Panc1 (cell line): ENCODE data around the gene TMEM81. TPM values are rescaled to one million over a fixed set of nuclear protein-coding genes. Genes with fewer than 3 reads are reported as not detected.

Experiments used
- ATAC-seq: fragments of 200-7000 bp; cut with Tn5 transposase; 2 replicates; pipeline ENCODE4 v1.9.1; 2020; ENCODE audit warnings: mild to moderate bottlenecking, moderate library complexity
- BruUV-seq: library from RNA; stranded (reverse); fragments of 400-500 nt; replicated peaks from 2 replicates; lab custom pipeline; 2021; lab: Mats Ljungman, UMichigan
- CTCF ChIA-PET: fragments of 300-600 bp; sonication (Branson Sonifier 250); formaldehyde crosslinking; loops from one replicate; lab custom pipeline; 2022; ENCODE audit warnings: antibody characterized with exemption; lab: Charles Lee
- POLR2A ChIA-PET: fragments of 300-600 bp; sonication (Branson Sonifier 250); formaldehyde crosslinking; loops from one replicate; lab custom pipeline; 2022; ENCODE audit warnings: antibody characterized with exemption; lab: Charles Lee
- DNase-seq: peaks from one replicate; pipeline ENCODE4 v3.0.0-alpha.2; 2010; ENCODE audit warnings: low read depth, low spot score
- H3K27ac ChIP-seq: 2 replicates; pipeline ENCODE4 v1.5.1; 2011; ENCODE audit warnings: mild to moderate bottlenecking, low read length, inconsistent platforms
- H3K27me3 ChIP-seq: fragments of 200-500 bp; sonication (Bioruptor generic); 2 replicates; pipeline ENCODE4 v1.6.0; 2014; ENCODE audit warnings: low read length, inconsistent platforms; ENCODE audit not compliant: control insufficient read depth, insufficient read depth
- H3K36me3 ChIP-seq: fragments of 200-500 bp; sonication (Bioruptor generic); 2 replicates; pipeline ENCODE4 v1.5.1; 2014; ENCODE audit warnings: inconsistent platforms, mild to moderate bottlenecking, low read length, moderate library complexity; ENCODE audit not compliant: control insufficient read depth, insufficient read depth
- H3K4me1 ChIP-seq: 2 replicates; pipeline ENCODE4 v1.5.1; 2011; ENCODE audit warnings: inconsistent platforms, mild to moderate bottlenecking, low read length, moderate library complexity; ENCODE audit not compliant: control insufficient read depth, insufficient read depth
- H3K4me3 ChIP-seq, 2 experiments: 2 replicates each; pipeline ENCODE4 v1.5.1; 2011 to 2012; ENCODE audit warnings: low read depth in 2 of 2, low read length in 2 of 2, mild to moderate bottlenecking in 2 of 2, inconsistent platforms in 1 of 2, moderate library complexity in 1 of 2
- H3K9me3 ChIP-seq: fragments of 200-500 bp; sonication (Bioruptor generic); 2 replicates; pipeline ENCODE4 v1.5.1; 2014; ENCODE audit warnings: low read depth, mild to moderate bottlenecking, inconsistent platforms, low read length, moderate library complexity; ENCODE audit not compliant: control insufficient read depth, insufficient read depth
- POLR2AphosphoS5 ChIP-seq: IDR thresholded peaks from 2 replicates; pipeline ENCODE4 v1.6.1; 2012; ENCODE audit warnings: mild to moderate bottlenecking, low read depth, low read length, moderate library complexity
- SIN3A ChIP-seq: IDR thresholded peaks from 2 replicates; pipeline ENCODE4 v1.6.1; 2012; ENCODE audit warnings: low read depth, mild to moderate bottlenecking, low read length, moderate library complexity, borderline replicate concordance; ENCODE audit not compliant: insufficient read depth
- TCF7L2 ChIP-seq: IDR thresholded peaks from 2 replicates; pipeline ENCODE4 v1.6.1; 2011; ENCODE audit warnings: mild to moderate bottlenecking, low read depth, low read length, inconsistent platforms
- in situ Hi-C: cut with HindIII; loops from 2 replicates; pipeline ENCODE4 v1.10.0; 2016; ENCODE audit warnings: low sequenced_read_pairs, low pct_unique_long_range_greater_than_20kb
- intact Hi-C: fragments of 100-400 bp; cut with micrococcal nuclease; formaldehyde crosslinking; loops from one replicate; pipeline ENCODE4 v1.10.0; 2022; ENCODE audit not compliant: unreplicated experiment
- total RNA-seq: library from RNA; stranded (reverse); gene quantifications from one replicate; pipeline ENCODE4 v1.2.1, GENCODE V29; 2021; ENCODE audit not compliant: unreplicated experiment
- TF ChIP-seq, protein P1 (sequence below): fragments of 450-650 bp; IDR thresholded peaks from 2 replicates; pipeline ENCODE4 v1.5.1; 2017; ENCODE audit warnings: mild to moderate bottlenecking
- TF ChIP-seq, protein P2 (sequence below), 2 experiments: IDR thresholded peaks; 2 replicates each; pipeline ENCODE4 v1.6.1; 2011 to 2012; ENCODE audit warnings: low read depth in 2 of 2, control low read depth in 1 of 2, low read length in 1 of 2, mild to moderate bottlenecking in 1 of 2, moderate library complexity in 1 of 2; ENCODE audit not compliant: insufficient read depth in 1 of 2

The TMEM81 gene
- total RNA-seq, 1 experiment from 2014 or later = 4.0 TPM

DNA sequence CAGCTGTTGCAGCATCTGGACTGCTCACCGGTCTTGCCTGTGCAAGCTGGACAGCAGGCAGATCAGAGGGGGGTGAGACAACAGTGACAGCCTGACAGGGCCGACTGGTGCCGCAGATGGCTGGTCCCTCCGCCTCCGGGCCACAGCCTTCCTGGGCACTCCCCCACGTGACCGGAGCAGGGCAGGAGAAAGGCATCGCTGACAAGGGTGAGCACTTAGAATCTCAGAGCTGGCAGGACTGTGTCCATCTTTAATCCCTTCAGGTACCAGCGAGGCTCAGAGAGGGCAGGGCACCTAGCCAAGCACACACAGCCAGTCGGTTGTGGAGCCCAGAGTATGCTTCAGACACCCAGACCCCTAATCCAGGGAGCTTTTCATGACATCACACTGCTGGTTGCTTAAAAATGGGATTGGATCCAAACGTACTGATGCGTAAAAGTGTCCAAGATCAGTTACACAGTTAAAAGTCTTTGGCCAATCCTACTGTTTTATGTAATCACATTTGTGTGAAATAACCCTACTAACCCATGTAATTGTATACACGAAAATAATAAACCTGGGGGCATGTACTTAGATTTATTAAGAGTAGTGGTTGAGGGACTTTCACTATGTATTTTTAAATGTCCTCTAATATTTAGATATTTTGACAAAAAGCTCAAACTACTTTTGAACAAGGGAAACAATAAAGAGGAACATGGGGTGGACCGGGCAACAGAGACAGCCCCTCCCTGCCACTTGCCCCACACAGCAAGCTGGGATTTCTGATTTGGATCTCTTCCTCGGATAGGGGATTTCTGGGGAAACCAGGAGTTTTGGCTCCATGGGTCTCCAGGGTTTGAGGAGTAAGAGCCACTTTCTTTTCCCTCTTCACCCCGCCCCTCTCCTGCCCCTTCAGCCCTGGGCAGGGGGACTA is 42.0 kb downstream of the TMEM81 start:
- no TSS peak for BruUV-seq
- Histone ChIP-seq H3K36me3 (no peaks in the 10 kb centered on the region), H3K4me1 (no peaks in the 10 kb centered on the region), H3K27me3 (peaks cover 15% of the 10 kb centered on the region), H3K27ac (no peak overlapping the region), H3K4me3 (no peak overlapping the region), H3K9me3 (no peaks in the 10 kb centered on the region)
- ChIA-PET POLR2A (no interaction called here), CTCF (no interaction called here)
- no peak for DNase-seq
- TF ChIP-seq, protein P1, sequence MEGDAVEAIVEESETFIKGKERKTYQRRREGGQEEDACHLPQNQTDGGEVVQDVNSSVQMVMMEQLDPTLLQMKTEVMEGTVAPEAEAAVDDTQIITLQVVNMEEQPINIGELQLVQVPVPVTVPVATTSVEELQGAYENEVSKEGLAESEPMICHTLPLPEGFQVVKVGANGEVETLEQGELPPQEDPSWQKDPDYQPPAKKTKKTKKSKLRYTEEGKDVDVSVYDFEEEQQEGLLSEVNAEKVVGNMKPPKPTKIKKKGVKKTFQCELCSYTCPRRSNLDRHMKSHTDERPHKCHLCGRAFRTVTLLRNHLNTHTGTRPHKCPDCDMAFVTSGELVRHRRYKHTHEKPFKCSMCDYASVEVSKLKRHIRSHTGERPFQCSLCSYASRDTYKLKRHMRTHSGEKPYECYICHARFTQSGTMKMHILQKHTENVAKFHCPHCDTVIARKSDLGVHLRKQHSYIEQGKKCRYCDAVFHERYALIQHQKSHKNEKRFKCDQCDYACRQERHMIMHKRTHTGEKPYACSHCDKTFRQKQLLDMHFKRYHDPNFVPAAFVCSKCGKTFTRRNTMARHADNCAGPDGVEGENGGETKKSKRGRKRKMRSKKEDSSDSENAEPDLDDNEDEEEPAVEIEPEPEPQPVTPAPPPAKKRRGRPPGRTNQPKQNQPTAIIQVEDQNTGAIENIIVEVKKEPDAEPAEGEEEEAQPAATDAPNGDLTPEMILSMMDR = no peak
- TF ChIP-seq, protein P2, sequence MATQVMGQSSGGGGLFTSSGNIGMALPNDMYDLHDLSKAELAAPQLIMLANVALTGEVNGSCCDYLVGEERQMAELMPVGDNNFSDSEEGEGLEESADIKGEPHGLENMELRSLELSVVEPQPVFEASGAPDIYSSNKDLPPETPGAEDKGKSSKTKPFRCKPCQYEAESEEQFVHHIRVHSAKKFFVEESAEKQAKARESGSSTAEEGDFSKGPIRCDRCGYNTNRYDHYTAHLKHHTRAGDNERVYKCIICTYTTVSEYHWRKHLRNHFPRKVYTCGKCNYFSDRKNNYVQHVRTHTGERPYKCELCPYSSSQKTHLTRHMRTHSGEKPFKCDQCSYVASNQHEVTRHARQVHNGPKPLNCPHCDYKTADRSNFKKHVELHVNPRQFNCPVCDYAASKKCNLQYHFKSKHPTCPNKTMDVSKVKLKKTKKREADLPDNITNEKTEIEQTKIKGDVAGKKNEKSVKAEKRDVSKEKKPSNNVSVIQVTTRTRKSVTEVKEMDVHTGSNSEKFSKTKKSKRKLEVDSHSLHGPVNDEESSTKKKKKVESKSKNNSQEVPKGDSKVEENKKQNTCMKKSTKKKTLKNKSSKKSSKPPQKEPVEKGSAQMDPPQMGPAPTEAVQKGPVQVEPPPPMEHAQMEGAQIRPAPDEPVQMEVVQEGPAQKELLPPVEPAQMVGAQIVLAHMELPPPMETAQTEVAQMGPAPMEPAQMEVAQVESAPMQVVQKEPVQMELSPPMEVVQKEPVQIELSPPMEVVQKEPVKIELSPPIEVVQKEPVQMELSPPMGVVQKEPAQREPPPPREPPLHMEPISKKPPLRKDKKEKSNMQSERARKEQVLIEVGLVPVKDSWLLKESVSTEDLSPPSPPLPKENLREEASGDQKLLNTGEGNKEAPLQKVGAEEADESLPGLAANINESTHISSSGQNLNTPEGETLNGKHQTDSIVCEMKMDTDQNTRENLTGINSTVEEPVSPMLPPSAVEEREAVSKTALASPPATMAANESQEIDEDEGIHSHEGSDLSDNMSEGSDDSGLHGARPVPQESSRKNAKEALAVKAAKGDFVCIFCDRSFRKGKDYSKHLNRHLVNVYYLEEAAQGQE (IDR thresholded peaks at IDR 0.05; ENCODE audit: insufficient read depth in 1 of 2, low read depth in 2 of 2, low read length in 1 of 2) = no peak
- TF ChIP-seq POLR2AphosphoS5 (no peak), SIN3A (no peak), TCF7L2 (no peak)
- in situ Hi-C loops (no loop called here), intact Hi-C loops (no loop called here)
- ATAC-seq = no peak; the same call in 1 of the 2 replicates

DNA sequence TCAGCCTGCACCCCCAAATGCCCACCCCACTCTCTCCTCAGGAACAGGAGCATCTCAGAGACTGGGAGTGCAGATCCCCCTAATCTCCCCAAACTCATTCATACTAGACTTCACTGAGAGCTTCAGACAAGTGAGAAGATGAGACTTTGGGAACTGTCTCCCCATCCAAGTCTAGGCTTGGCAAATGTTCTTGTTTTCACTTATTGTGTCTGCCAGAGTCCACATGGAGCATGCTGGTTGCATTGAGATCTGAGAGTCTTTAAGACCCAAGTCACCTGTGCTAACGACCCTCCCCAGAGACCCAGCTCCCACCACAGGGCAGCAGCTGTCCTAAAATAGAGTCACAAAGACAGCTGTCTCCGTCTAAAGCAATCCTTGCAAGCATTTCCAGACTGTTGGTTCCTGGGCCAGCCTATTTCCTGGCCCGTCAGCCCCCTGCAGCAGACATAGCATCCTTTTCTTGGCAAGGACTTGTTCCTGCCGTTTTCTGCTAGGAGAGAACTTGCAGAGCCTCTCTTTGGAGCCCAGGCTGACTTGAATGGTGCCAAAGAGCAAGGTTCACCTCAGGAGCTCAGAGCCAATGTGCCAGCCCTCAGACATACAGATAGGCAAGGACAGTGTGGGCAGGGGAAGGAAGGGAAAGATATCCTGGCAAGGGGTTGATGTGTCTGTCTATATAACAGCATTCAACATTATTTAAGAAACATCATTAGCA is 43.1 kb downstream of the TMEM81 start:
- H3K4me3 ChIP-seq = no peak overlapping the region
- DNase-seq (no peak), ATAC-seq (no peak)
- no peaks in the 10 kb centered on the region for H3K4me1 ChIP-seq
- H3K36me3 ChIP-seq = no peaks in the 10 kb centered on the region
- no peak overlapping the region for H3K27ac ChIP-seq
- in situ Hi-C loops = no loop called here
- POLR2A ChIA-PET = no interaction called here
- no TSS peak for BruUV-seq
- TF ChIP-seq TCF7L2 (no peak), SIN3A (no peak), POLR2AphosphoS5 (no peak)
- TF ChIP-seq, protein P1 = no peak
- TF ChIP-seq, protein P2 (IDR thresholded peaks at IDR 0.05; ENCODE audit: insufficient read depth in 1 of 2, low read depth in 2 of 2, low read length in 1 of 2) = no peak
- peaks cover 15% of the 10 kb centered on the region for H3K27me3 ChIP-seq
- CTCF ChIA-PET = interaction anchor here (0.7 kb wide), 1 partner anchor 11 kb away, joined by 3 read pairs; no protein-coding TSS in a partner anchor
- intact Hi-C loops = no loop called here
- no peaks in the 10 kb centered on the region for H3K9me3 ChIP-seq
